ENCODE data around the gene MYL12A.
"Not testable (repeated sequence)": the region's sequence is repeated elsewhere in the genome, so short reads cannot be mapped to it uniquely, and the experiment has no call there.

The MYL12A gene

DNA sequence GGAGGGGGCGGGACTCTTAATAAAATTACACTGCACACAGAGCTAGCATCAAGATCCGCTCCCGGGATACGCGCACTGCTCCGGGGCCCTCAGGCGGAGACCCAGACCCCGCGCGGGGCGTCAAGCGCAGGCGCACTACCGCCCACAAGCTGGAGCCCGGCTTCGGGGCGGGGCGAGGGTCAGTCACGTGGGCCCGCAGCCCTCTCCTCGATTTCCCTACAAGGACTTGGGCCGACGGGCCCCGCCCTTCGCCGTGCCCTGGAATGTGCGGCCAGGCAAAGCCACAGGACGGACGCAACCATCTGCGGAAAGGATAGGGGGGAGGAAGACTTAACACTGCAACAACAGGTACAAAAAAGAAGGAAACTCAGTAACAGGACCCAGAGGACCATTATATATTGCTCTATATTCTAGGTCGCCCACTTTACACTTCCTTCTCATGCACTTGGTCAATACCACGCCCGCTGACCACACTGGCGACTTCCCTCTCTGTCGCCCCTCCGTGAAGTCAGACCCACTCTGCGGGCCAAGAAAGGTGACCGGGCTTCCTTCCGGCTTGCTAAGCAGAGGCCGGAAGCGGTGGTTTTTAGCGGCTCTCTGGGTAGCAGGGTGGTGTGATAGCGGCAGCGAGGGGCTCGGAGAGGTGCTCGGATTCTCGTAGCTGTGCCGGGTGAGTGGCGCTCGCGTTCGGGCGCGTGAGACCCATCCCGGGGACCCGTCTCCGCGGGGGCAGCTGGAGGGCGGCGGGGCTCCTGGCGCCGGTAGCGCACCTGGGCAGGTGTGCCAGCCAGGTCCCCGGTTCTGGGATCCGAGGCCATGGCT is at the start of gene MYL12A:
Gene MYL12A, plus strand, starts transcription at position 562 of the 822 bp plus-strand sequence. CDS start 5,447 bp downstream, outside the sequence.
- peak; percentile 98 for DNase-seq

GRCh38 chr18:3198260-3198860 is 49.2 kb upstream of the MYL12A start:
- not testable (repeated sequence) for DNase-seq

GRCh38 chr18:3199942-3200645 is 47.5 kb upstream of the MYL12A start:
- no peak for DNase-seq

DNA sequence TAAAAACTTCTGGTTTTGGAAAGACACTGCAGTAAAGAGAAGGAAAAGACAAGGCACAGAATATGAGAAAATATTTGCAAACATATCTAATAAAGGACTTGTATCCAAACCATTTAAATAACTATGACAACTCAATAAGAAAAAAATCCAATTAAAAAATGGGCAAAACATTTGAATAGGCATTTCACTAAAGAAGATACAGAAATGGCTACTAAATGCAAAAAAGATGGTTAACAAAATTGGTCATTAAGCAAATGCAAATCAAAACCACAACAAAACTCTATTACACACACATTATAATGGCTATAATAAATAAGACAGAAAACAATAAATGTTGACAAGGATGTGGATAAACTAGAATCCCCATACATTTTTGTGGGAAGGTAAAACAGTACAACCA is 42.4 kb upstream of the MYL12A start:
- DNase-seq = no peak

GRCh38 chr18:3207565-3207964 is 40.0 kb upstream of the MYL12A start:
- DNase-seq = peak; percentile 35

- no peak for DNase-seq
Observed at GRCh38 chr18:3209859-3210569, 37.6 kb upstream of the MYL12A start.

DNA sequence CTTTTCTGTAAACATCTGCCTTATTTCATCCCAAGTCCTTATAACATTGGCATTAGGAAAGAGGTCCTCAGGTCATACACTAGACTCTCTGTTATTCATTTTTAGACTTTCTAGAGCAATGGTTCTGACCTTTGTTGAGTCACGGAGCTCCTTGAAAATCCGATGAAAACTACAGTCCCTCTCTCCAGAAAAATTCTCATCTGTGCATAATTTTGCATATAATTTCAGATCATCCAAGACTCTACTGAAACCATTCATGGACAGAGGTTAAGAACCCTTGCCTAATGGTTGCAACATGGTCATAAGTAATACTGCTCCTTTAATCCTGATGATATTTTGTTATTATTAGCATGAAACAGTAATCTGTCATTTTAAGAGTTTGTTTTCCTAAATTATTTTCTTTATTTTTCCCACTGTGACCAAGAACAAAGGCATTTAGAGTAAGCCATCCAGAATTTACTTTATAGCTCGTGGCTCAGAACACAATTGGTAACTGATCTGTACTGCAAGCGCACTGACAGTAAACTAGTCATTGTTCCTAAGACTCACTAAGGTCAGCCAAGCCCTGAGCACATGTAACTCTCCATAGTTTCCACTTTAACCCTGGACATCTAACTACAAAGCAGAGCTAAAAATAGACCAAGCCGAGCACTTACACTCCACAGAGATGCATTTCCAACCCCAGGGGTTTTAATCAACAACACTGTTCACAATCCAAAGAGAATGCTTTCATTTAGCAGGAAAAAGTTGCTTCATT is 36.2 kb upstream of the MYL12A start:
- peak; percentile 7 for DNase-seq

GRCh38 chr18:3212657-3213056 is 34.9 kb upstream of the MYL12A start:
- DNase-seq = no peak

- DNase-seq = no peak
Observed at GRCh38 chr18:3213300-3214059, 34.1 kb upstream of the MYL12A start.

GRCh38 chr18:3214855-3215637 is 32.6 kb upstream of the MYL12A start:
- DNase-seq = no peak

DNA sequence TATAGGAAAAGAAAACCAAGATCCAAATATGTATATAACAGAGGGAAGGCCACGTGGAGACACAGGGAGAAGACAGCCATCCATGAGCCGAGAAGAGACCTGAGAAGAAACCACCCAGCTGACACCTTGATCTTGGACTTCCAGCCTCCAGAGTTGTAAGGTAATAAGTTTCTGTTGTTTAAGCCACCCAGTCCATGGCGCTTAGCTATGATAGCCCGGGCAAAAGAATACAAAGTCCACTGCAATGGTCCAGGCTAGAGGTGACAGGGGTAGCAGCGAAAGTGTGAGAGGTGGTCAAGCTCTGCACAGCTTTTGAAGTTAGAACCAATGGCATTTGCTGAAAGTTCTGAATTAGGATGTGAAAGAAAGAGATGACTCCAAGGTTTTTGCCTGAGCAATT is 30.6 kb upstream of the MYL12A start:
- no peak for DNase-seq

- peak; percentile 6 for DNase-seq
Observed at GRCh38 chr18:3217948-3218647, 29.5 kb upstream of the MYL12A start.

GRCh38 chr18:3218819-3219218 is 28.8 kb upstream of the MYL12A start:
- no peak for DNase-seq

DNA sequence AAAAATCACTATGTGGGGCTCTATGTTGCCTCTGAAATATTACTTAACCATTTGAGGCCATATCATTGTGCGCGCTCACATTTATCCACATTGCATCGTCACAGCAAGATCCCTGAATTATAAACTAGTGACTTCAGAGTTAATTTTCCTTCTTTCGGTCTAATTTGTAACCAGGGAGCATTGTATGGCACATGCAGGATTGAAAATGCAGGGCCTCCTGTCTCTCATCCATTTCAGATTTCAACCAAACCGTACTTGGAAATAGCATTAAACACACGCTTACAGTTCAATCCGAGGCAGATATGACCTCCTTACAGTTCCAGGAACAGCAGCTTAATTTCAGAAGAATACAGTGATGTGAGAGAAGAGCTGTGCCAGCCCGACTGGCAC is 28.4 kb upstream of the MYL12A start:
- no peak for DNase-seq

GRCh38 chr18:3219631-3220335 is 27.8 kb upstream of the MYL12A start, which contains the start of gene MYOM1:
Gene MYOM1 (minus strand): TSS chr18:3219968. CDS start chr18:3215223, 4,745 bp downstream.
- no peak for DNase-seq

DNA sequence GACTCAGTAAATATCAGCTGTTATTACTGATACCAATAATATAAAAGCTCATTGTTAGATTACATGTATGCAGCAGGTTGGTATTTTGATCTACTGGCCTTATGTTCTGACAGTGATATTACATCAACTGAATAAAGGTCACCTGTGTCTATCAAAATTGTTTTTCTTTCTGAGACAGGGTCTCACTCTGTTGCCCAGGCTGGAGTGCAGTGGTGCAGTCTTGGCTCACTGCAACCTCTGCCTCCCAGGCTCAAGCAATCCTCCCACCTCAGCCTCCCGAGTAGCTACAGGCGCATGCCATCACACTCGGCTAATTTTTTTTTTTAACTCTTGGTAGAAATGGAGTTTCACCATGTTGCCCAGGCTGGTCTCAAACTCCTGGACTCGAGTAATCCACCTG is 26.7 kb upstream of the MYL12A start:
- not testable (repeated sequence) for DNase-seq

GRCh38 chr18:3221496-3221895 is 26.1 kb upstream of the MYL12A start:
- DNase-seq = no peak

DNA sequence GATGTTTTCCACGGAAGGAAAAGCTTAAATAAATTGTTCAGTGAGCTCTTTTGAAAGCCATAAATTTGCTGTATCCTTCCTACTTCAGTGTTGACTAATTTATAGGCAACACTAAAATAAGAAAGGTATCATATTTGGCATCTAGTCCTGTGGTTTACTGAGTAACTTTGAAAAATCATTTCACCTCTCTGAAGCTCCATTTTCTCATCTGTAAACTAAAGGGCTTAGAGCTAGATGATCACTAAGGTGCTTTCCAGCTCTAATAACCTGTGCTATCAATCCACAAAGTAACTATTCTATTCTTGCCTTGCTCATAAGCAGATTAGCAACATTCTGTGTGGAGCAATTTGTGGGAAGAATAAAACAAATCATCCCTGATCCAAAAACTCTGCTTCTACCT is 24.2 kb upstream of the MYL12A start:
- no peak for DNase-seq

- no peak for DNase-seq
Observed at GRCh38 chr18:3224223-3224622, 23.4 kb upstream of the MYL12A start.

Measured in EL (cell line).